HepG2 (cell line): ENCODE results near the gene DOCK4. TPM values are rescaled to one million over a fixed set of nuclear protein-coding genes. Genes with fewer than 3 reads are reported as not detected.

Source experiments
- ATAC-seq: fragments of 200-7000 bp; cut with Tn5 transposase; 3 replicates; pipeline ENCODE4 v1.9.1; 2020; ENCODE audit warnings: mild to moderate bottlenecking, moderate library complexity
- BruUV-seq: library from RNA; stranded (reverse); fragments of 400-500 nt; replicated peaks from 2 replicates; lab custom pipeline; 2021; lab: Mats Ljungman, UMichigan
- CTCF ChIA-PET: fragments of 300-600 bp; formaldehyde crosslinking; extraction: SDS; loops from one replicate; lab custom pipeline; 2021; ENCODE audit warnings: low total read pairs, inconsistent platforms, low intra/inter-chr PET ratio; lab: Yijun Ruan, JAX
- POLR2A ChIA-PET: fragments of 350-600 bp; sonication (Branson Sonifier 250); formaldehyde crosslinking; loops from one replicate; lab custom pipeline; 2020; ENCODE audit warnings: antibody characterized with exemption, inconsistent platforms; lab: Yijun Ruan, JAX
- DNase-seq: peaks from one replicate; pipeline ENCODE4 v3.0.0-alpha.2; 2015; ENCODE audit warnings: low spot score
- FAIRE-seq: peaks from 3 replicates; lab custom pipeline; 2011; peaks lifted over from hg19 to GRCh38; lab: Jason Lieb, UNC
- H2AFZ ChIP-seq: one replicate; pipeline ENCODE4 v1.6.1; 2011; ENCODE audit warnings: low read length, inconsistent platforms
- H3K27ac ChIP-seq: fragments of 300-600 bp; 3 replicates; pipeline ENCODE4 v1.8.0; 2011; ENCODE audit warnings: mixed run types, mild to moderate bottlenecking, mixed read lengths, low read length, inconsistent platforms; ENCODE audit not compliant: insufficient read depth; ENCODE audit errors: extremely low read length
- H3K27me3 ChIP-seq, 2 experiments: fragments of 200-600 bp in 1 of 2; 2 replicates in 1 of 2; 3 replicates in 1 of 2; pipeline versions ENCODE4 v1.6.0 to v1.8.0; 2011; ENCODE audit warnings: low read length in 2 of 2, mild to moderate bottlenecking in 2 of 2, moderate library complexity in 2 of 2, inconsistent platforms in 1 of 2; ENCODE audit not compliant: insufficient read depth in 2 of 2, control insufficient read depth in 1 of 2
- H3K36me3 ChIP-seq, 2 experiments: fragments of 200-600 bp in 1 of 2; replicated peaks in 1 of 2; 2 replicates in 1 of 2; 3 replicates in 1 of 2; pipeline versions ENCODE4 v1.5.1 to v1.8.0; 2011; ENCODE audit warnings: low read length in 2 of 2, inconsistent platforms in 1 of 2; ENCODE audit not compliant: insufficient read depth in 2 of 2, control insufficient read depth in 1 of 2
- H3K4me1 ChIP-seq: 2 replicates; pipeline ENCODE4 v1.5.1; 2012; ENCODE audit warnings: low read length, inconsistent platforms; ENCODE audit not compliant: insufficient read depth
- H3K4me2 ChIP-seq: 2 replicates; pipeline ENCODE4 v1.6.0; 2011; ENCODE audit warnings: low read depth, low read length, inconsistent platforms
- H3K4me3 ChIP-seq, 3 experiments: fragments of 200-600 bp in 1 of 3; sonication (generic), shearing (Covaris generic) in 1 of 3; replicated peaks in 1 of 3; 2 replicates each; pipeline ENCODE4 v1.5.1; 2011 to 2016; ENCODE audit warnings: low read length in 3 of 3, inconsistent platforms in 2 of 3, low read depth in 2 of 3, mild to moderate bottlenecking in 2 of 3, control low read depth in 1 of 3, mixed read lengths in 1 of 3; ENCODE audit not compliant: insufficient read depth in 1 of 3
- H3K79me2 ChIP-seq: one replicate; pipeline ENCODE4 v1.6.1; 2011; ENCODE audit warnings: low read length, inconsistent platforms; ENCODE audit not compliant: insufficient read depth
- H3K9ac ChIP-seq: 2 replicates; pipeline ENCODE4 v1.6.0; 2011; ENCODE audit warnings: mild to moderate bottlenecking, low read depth, low read length, inconsistent platforms; ENCODE audit not compliant: insufficient read depth
- H3K9me3 ChIP-seq: 2 replicates; pipeline ENCODE4 v1.5.1; 2012; ENCODE audit warnings: mild to moderate bottlenecking, low read length
- H4K20me1 ChIP-seq: 2 replicates; pipeline ENCODE4 v1.6.0; 2011; ENCODE audit warnings: inconsistent platforms, mild to moderate bottlenecking, low read length, moderate library complexity; ENCODE audit not compliant: insufficient read depth
- ATF7-NPFF ChIP-seq: sonication (generic); formaldehyde crosslinking; IDR thresholded peaks from 2 replicates; pipeline ENCODE4 v1.8.1; 2023; ENCODE audit warnings: mild to moderate bottlenecking, low read depth, missing genetic modification reagents, moderate library complexity
- HMG20B ChIP-seq: conservative IDR thresholded peaks from 2 replicates; pipeline ENCODE4 v1.6.1; 2016; ENCODE audit warnings: missing genetic modification reagents, missing compliant biosample characterization
- MAFK ChIP-seq, 2 experiments: IDR thresholded peaks in 1 of 2; conservative IDR thresholded peaks in 1 of 2; 2 replicates each; pipeline ENCODE4 v1.6.1; 2011; ENCODE audit warnings: improper control_type of control experiment in 2 of 2, low read length in 2 of 2
- MED13 ChIP-seq: sonication (generic); formaldehyde crosslinking; IDR thresholded peaks from 2 replicates; pipeline ENCODE4 v1.5.0; 2020; ENCODE audit warnings: missing genetic modification reagents
- MTA3 ChIP-seq: sonication (generic); formaldehyde crosslinking; IDR thresholded peaks from 2 replicates; pipeline ENCODE4 v1.4.0; 2020; ENCODE audit warnings: missing genetic modification reagents
- POLR2AphosphoS5 ChIP-seq: IDR thresholded peaks from 2 replicates; pipeline ENCODE4 v1.6.1; 2012; ENCODE audit warnings: low read depth, low read length
- SMAD9 ChIP-seq: sonication (generic); formaldehyde crosslinking; IDR thresholded peaks from 2 replicates; pipeline ENCODE4 v1.5.1; 2020; ENCODE audit warnings: mild to moderate bottlenecking, missing genetic modification reagents
- SRSF1 ChIP-seq: fragments of 200-400 bp; formaldehyde crosslinking; optimal IDR thresholded peaks from 2 replicates; pipeline ENCODE3; 2017; ENCODE audit warnings: mild to moderate bottlenecking, low read depth, low read length, moderate library complexity
- STAT5B ChIP-seq: sonication (generic); formaldehyde crosslinking; IDR thresholded peaks from 2 replicates; pipeline ENCODE4 v1.4.0; 2020; ENCODE audit warnings: missing genetic modification reagents
- TP53 ChIP-seq: sonication (generic); formaldehyde crosslinking; conservative IDR thresholded peaks from 2 replicates; pipeline ENCODE4 v1.4.0; 2020; ENCODE audit warnings: missing genetic modification reagents
- ZNF317 ChIP-seq: sonication (generic); formaldehyde crosslinking; IDR thresholded peaks from 2 replicates; pipeline ENCODE4 v1.5.0; 2020; ENCODE audit warnings: mild to moderate bottlenecking, missing genetic modification reagents
- ZNF616 ChIP-seq: sonication (generic); formaldehyde crosslinking; IDR thresholded peaks from 2 replicates; pipeline ENCODE4 v1.5.0; 2020; ENCODE audit warnings: low read depth, mild to moderate bottlenecking, missing genetic modification reagents
- ZNF777 ChIP-seq: sonication (generic); formaldehyde crosslinking; IDR thresholded peaks from 2 replicates; pipeline ENCODE4 v1.4.0; 2020; ENCODE audit warnings: missing genetic modification reagents
- ZSCAN9 ChIP-seq: IDR thresholded peaks from 2 replicates; pipeline ENCODE4 v1.6.1; 2016; ENCODE audit warnings: borderline replicate concordance
- whole genome bisulfite sequencing: methylation state at CpG from one replicate; pipeline ENCODE4 v1.1.6; 2017; ENCODE audit warnings: low lambda C conversion rate; 5-methylcytosine and 5-hydroxymethylcytosine counted together
- in situ Hi-C: cut with HindIII; loops from 2 replicates; pipeline ENCODE4 v1.10.0; 2017; ENCODE audit warnings: low pct_unique_long_range_greater_than_20kb; ENCODE audit not compliant: extremely low pct_ligation_motif_present
- intact Hi-C: fragments of 100-400 bp; cut with micrococcal nuclease; formaldehyde crosslinking; loops from one replicate; pipeline ENCODE4 v1.10.0; 2022; ENCODE audit not compliant: unreplicated experiment
- polyA plus RNA-seq, 8 experiments: library from polyadenylated mRNA; depleted of rRNA in 3 of 8; stranded (reverse) in 7 of 8; unstranded in 1 of 8; fragments of >200 nt; fragmentation: Illumina TruSeq in 4 of 8; extraction: Trizol in 4 of 8; gene quantifications; 2 replicates each; pipeline versions ENCODE4 v1.2.1 to v1.2.3, GENCODE V29; 2011 to 2016; ENCODE audit warnings: low read depth in 4 of 8, missing spikeins in 1 of 8, mixed read lengths in 1 of 8; ENCODE audit not compliant: insufficient read depth in 1 of 8
- total RNA-seq, 5 experiments: library from RNA; depleted of rRNA; stranded (reverse); fragments of >200 nt; fragmentation: Illumina TruSeq; extraction: Trizol; gene quantifications; 2 replicates each; pipeline ENCODE4 v1.2.3, GENCODE V29; 2016; ENCODE audit warnings: low read depth in 1 of 5
- TF ChIP-seq, protein P1 (sequence below): sonication (generic); formaldehyde crosslinking; IDR thresholded peaks from 2 replicates; pipeline ENCODE4 v1.8.0; 2022; ENCODE audit warnings: mild to moderate bottlenecking, missing genetic modification reagents, moderate library complexity
- TF ChIP-seq, protein P2 (sequence below): sonication (generic); formaldehyde crosslinking; IDR thresholded peaks from 2 replicates; pipeline ENCODE4 v1.4.0; 2020; ENCODE audit warnings: mild to moderate bottlenecking, missing genetic modification reagents

DOCK4 gene
- total and polyA plus RNA-seq, 2 of the 13 experiments (the other 11 are each of a cell fraction or from before 2014, with no cell fraction given) = 13.5 to 17.4 TPM

DNA sequence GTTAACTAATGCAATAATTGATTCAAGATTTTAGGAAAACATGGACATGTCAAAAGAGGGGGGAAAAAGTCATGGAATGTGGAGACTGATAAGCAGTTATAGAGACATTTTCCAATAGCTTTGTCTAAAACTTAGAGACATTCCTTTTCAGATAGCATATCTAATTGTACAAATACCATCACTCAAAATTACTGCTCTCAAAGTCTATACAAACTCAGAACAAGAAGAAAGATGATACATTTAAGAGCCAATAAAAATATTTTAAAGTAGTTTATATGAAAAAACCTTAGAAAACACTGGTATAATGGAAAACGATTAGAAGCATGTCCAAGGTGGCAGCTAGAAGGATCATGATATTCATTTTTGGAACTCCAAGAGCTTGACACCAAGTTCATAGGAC lies 146.5 kb downstream of the DOCK4 start:
- BruUV-seq = no TSS peak
- ChIA-PET CTCF (no interaction called here), POLR2A (no interaction called here)

More for the DNA sequence above, 146.5 kb downstream of the DOCK4 start:
- H3K9me3 ChIP-seq = no peaks in the 10 kb centered on the region
- H3K27me3 ChIP-seq = no peaks in the 10 kb centered on the region
- H3K4me1 ChIP-seq = peaks cover 50% of the 10 kb centered on the region
- ATAC-seq = no peak
- H3K4me3 ChIP-seq = no peak overlapping the region
- H3K36me3 ChIP-seq = no peaks in the 10 kb centered on the region
- H4K20me1 ChIP-seq = no peaks in the 10 kb centered on the region
- no peak for DNase-seq
- H3K9ac ChIP-seq = no peak overlapping the region
- intact Hi-C loops (no loop called here), in situ Hi-C loops (no loop called here)
- peak overlapping the region; percentile 79 for H3K27ac ChIP-seq
- no peak overlapping the region for H3K4me2 ChIP-seq
- H2AFZ ChIP-seq = no peak overlapping the region
- 97% methylated on average over 1 of the region's 1 CpG for WGBS
- peaks cover 10% of the 10 kb centered on the region for H3K79me2 ChIP-seq
- TF ChIP-seq MTA3 (CRISPR knock-in tag) (no peak), MAFK (conservative IDR thresholded peaks at IDR 0.05 in 1 of 2, IDR thresholded peaks at IDR 0.05 in 1 of 2; ENCODE audit: low read length in 2 of 2) (no peak), MED13 (CRISPR knock-in tag) (no peak), ZSCAN9 (CRISPR knock-in tag) (no peak), ZNF777 (no peak), SRSF1 (no peak), TP53 (CRISPR knock-in tag) (no peak), HMG20B (no peak), POLR2AphosphoS5 (no peak), ZNF317 (CRISPR knock-in tag) (no peak), ATF7-NPFF (CRISPR knock-in tag) (no peak), STAT5B (CRISPR knock-in tag) (no peak), SMAD9 (CRISPR knock-in tag) (no peak), ZNF616 (CRISPR knock-in tag) (no peak)
- TF ChIP-seq, protein P1, sequence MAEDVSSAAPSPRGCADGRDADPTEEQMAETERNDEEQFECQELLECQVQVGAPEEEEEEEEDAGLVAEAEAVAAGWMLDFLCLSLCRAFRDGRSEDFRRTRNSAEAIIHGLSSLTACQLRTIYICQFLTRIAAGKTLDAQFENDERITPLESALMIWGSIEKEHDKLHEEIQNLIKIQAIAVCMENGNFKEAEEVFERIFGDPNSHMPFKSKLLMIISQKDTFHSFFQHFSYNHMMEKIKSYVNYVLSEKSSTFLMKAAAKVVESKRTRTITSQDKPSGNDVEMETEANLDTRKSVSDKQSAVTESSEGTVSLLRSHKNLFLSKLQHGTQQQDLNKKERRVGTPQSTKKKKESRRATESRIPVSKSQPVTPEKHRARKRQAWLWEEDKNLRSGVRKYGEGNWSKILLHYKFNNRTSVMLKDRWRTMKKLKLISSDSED (CRISPR knock-in tag) = no peak
- TF ChIP-seq, protein P2, sequence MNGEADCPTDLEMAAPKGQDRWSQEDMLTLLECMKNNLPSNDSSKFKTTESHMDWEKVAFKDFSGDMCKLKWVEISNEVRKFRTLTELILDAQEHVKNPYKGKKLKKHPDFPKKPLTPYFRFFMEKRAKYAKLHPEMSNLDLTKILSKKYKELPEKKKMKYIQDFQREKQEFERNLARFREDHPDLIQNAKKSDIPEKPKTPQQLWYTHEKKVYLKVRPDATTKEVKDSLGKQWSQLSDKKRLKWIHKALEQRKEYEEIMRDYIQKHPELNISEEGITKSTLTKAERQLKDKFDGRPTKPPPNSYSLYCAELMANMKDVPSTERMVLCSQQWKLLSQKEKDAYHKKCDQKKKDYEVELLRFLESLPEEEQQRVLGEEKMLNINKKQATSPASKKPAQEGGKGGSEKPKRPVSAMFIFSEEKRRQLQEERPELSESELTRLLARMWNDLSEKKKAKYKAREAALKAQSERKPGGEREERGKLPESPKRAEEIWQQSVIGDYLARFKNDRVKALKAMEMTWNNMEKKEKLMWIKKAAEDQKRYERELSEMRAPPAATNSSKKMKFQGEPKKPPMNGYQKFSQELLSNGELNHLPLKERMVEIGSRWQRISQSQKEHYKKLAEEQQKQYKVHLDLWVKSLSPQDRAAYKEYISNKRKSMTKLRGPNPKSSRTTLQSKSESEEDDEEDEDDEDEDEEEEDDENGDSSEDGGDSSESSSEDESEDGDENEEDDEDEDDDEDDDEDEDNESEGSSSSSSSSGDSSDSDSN (CRISPR knock-in tag) = no peak
- TF ChIP-seq, all 625 proteins: peak for 0
- FAIRE-seq = no peak
